GM12878 (cell line): ENCODE data around the gene CYB5R3. TPM values are rescaled to one million over a fixed set of nuclear protein-coding genes. Genes with fewer than 3 reads are reported as not detected.

Source experiments
- ATAC-seq: fragments of 200-7000 bp; cut with Tn5 transposase; 3 replicates; pipeline ENCODE4 v1.9.1; 2020; ENCODE audit warnings: mild to moderate bottlenecking, moderate library complexity
- BruUV-seq: library from RNA; stranded (reverse); fragments of 400-500 nt; replicated peaks from 2 replicates; lab custom pipeline; 2021; lab: Mats Ljungman, UMichigan
- CTCF ChIA-PET: fragments of 300-600 bp; sonication (Branson Sonifier 250); formaldehyde crosslinking; extraction: SDS; loops from one replicate; lab custom pipeline; 2021; ENCODE audit warnings: inconsistent platforms; lab: Yijun Ruan, JAX
- POLR2A ChIA-PET: fragments of 350-600 bp; formaldehyde crosslinking; extraction: SDS; loops from one replicate; lab custom pipeline; 2021; ENCODE audit warnings: inconsistent platforms; lab: Charles Lee
- RAD21 ChIA-PET: fragments of 300-600 bp; sonication (Branson Sonifier 250); formaldehyde crosslinking; loops from one replicate; lab custom pipeline; 2023; ENCODE audit warnings: antibody characterized with exemption; ENCODE audit not compliant: unreplicated experiment; lab: Charles Lee
- SMC1A ChIA-PET: fragments of 300-600 bp; sonication (Branson Sonifier 250); formaldehyde crosslinking; loops from one replicate; lab custom pipeline; 2023; ENCODE audit not compliant: unreplicated experiment, uncharacterized antibody; lab: Charles Lee
- DNase-seq: peaks from one replicate; pipeline ENCODE4 v3.0.0-alpha.2; 2011; ENCODE audit warnings: low read depth, low spot score
- FAIRE-seq: peaks from 3 replicates; lab custom pipeline; 2011; peaks lifted over from hg19 to GRCh38; lab: Jason Lieb, UNC
- H2AFZ ChIP-seq: 2 replicates; pipeline ENCODE4 v1.6.0; 2011; ENCODE audit warnings: low read depth, low read length, control low read depth; ENCODE audit not compliant: control insufficient read depth
- H3K27ac ChIP-seq: 2 replicates; pipeline ENCODE4 v1.5.1; 2011; ENCODE audit warnings: control low read depth; ENCODE audit not compliant: control insufficient read depth, insufficient read depth
- H3K27me3 ChIP-seq, 2 experiments: replicated peaks in 1 of 2; 2 replicates each; pipeline versions ENCODE4 v1.6.0 to v1.6.1; 2011; ENCODE audit warnings: low read length in 1 of 2; ENCODE audit not compliant: control insufficient read depth in 2 of 2, insufficient read depth in 2 of 2
- H3K36me3 ChIP-seq, 2 experiments: 2 replicates each; pipeline ENCODE4 v1.5.1; 2011; ENCODE audit warnings: low read length in 1 of 2; ENCODE audit not compliant: control insufficient read depth in 2 of 2, insufficient read depth in 2 of 2
- H3K4me1 ChIP-seq: 2 replicates; pipeline ENCODE4 v1.6.1; 2011; ENCODE audit warnings: mild to moderate bottlenecking, low read length, moderate library complexity, mixed read lengths; ENCODE audit not compliant: control insufficient read depth, insufficient read depth
- H3K4me2 ChIP-seq: 2 replicates; pipeline ENCODE4 v1.6.0; 2011; ENCODE audit warnings: control low read depth; ENCODE audit not compliant: control insufficient read depth, insufficient read depth
- H3K4me3 ChIP-seq: fragments of 200-600 bp; sonication (generic); 2 replicates; pipeline ENCODE4 v1.5.1; 2016
- H3K79me2 ChIP-seq: 2 replicates; pipeline ENCODE4 v1.6.0; 2011; ENCODE audit warnings: low read length; ENCODE audit not compliant: control insufficient read depth, insufficient read depth
- H3K9ac ChIP-seq: 2 replicates; pipeline ENCODE4 v1.8.0; 2011; ENCODE audit warnings: low read length, control low read depth, mixed read lengths; ENCODE audit not compliant: control insufficient read depth, insufficient read depth
- H3K9me3 ChIP-seq: replicated peaks from 3 replicates; pipeline ENCODE4 v1.5.1; 2011; ENCODE audit warnings: mild to moderate bottlenecking, low read length; ENCODE audit not compliant: control insufficient read depth, insufficient read depth
- H4K20me1 ChIP-seq: 2 replicates; pipeline ENCODE4 v1.6.0; 2011; ENCODE audit not compliant: control insufficient read depth, insufficient read depth
- ESRRA ChIP-seq: IDR thresholded peaks from 2 replicates; pipeline ENCODE4 v1.6.1; 2012; ENCODE audit warnings: mild to moderate bottlenecking, low read length, improper control_type of control experiment
- EZH2 ChIP-seq: IDR thresholded peaks from 2 replicates; pipeline ENCODE4 v1.6.1; 2012; ENCODE audit warnings: low read depth, mild to moderate bottlenecking, control low read depth, inconsistent platforms, low read length, borderline replicate concordance; ENCODE audit not compliant: control insufficient read depth
- LARP7 ChIP-seq: fragments of 450-650 bp; IDR thresholded peaks from 2 replicates; pipeline ENCODE4 v1.6.1; 2017; ENCODE audit warnings: mild to moderate bottlenecking
- NFYB ChIP-seq: IDR thresholded peaks from 2 replicates; pipeline ENCODE4 v1.6.1; 2011; ENCODE audit warnings: low read depth, mild to moderate bottlenecking, low read length, improper control_type of control experiment, moderate library complexity; ENCODE audit not compliant: insufficient read depth
- STAT3 ChIP-seq: IDR thresholded peaks from 2 replicates; pipeline ENCODE4 v1.6.1; 2011; ENCODE audit warnings: low read depth, low read length, improper control_type of control experiment
- WRNIP1 ChIP-seq: IDR thresholded peaks from 2 replicates; pipeline ENCODE4 v1.6.1; 2011; ENCODE audit warnings: low read depth, low read length, improper control_type of control experiment, borderline replicate concordance
- WGBS: methylation state at CpG from one replicate; pipeline ENCODE4 v1.1.6; 2016; ENCODE audit warnings: low lambda C conversion rate; ENCODE audit not compliant: insufficient replicate concordance, insufficient coverage; ENCODE audit errors: missing lambda C conversion rate; 5-methylcytosine and 5-hydroxymethylcytosine counted together
- in situ Hi-C: fragments of 300-500 bp; cut with MboI; formaldehyde crosslinking; loops from 9 replicates; pipeline ENCODE4 v1.14.3; 2018; ENCODE audit warnings: mixed read lengths
- intact Hi-C: fragments of 100-400 bp; cut with micrococcal nuclease; formaldehyde crosslinking; loops from one replicate; pipeline ENCODE4 v1.14.2; 2022; ENCODE audit not compliant: unreplicated experiment
- polyA plus RNA-seq, 11 experiments: library from polyadenylated mRNA; depleted of rRNA in 4 of 11; unstranded in 6 of 11; stranded (reverse) in 5 of 11; fragments of >200 nt; fragmentation: Nextera tagmentation in 4 of 11; fragmentation: Illumina TruSeq in 1 of 11; extraction: Ambion mirVana in 4 of 11; extraction: Trizol in 1 of 11; gene quantifications; 1 replicate in 1 of 11; 2 replicates in 10 of 11; pipeline versions ENCODE4 v1.2.1 to v1.2.3, GENCODE V29; 2011 to 2016; ENCODE audit warnings: inconsistent platforms in 2 of 11, missing spikeins in 2 of 11, low read depth in 1 of 11
- total RNA-seq, 4 experiments: library from RNA; depleted of rRNA in 3 of 4; stranded (reverse); fragments of >200 nt in 3 of 4; fragmentation: Illumina TruSeq in 1 of 4; extraction: Trizol in 1 of 4; gene quantifications; 2 replicates each; pipeline versions ENCODE4 v1.2.1 to v1.2.3, GENCODE V29; 2013 to 2021
- TF ChIP-seq, protein P1 (sequence below): fragments of 450-650 bp; IDR thresholded peaks from 2 replicates; pipeline ENCODE4 v1.6.1; 2017; ENCODE audit warnings: borderline replicate concordance
- TF ChIP-seq, protein P2 (sequence below): IDR thresholded peaks from 2 replicates; pipeline ENCODE4 v1.6.1; 2011; ENCODE audit warnings: borderline replicate concordance, low read depth, mild to moderate bottlenecking, moderate library complexity, mixed read lengths, low read length; ENCODE audit not compliant: insufficient read depth; ENCODE audit errors: extremely low read length
- TF ChIP-seq, protein P3 (sequence below): fragments of 150-350 bp; IDR thresholded peaks from 2 replicates; pipeline ENCODE4 v1.6.1; 2016; ENCODE audit warnings: low read depth, low read length
- TF ChIP-seq, protein P4 (sequence below), 3 experiments: IDR thresholded peaks in 2 of 3; conservative IDR thresholded peaks in 1 of 3; 2 replicates each; pipeline ENCODE4 v1.5.1; 2011; ENCODE audit warnings: low read depth in 3 of 3, low read length in 3 of 3, mild to moderate bottlenecking in 3 of 3, control low read depth in 2 of 3, moderate library complexity in 2 of 3, inconsistent platforms in 1 of 3, mixed read lengths in 1 of 3; ENCODE audit not compliant: control insufficient read depth in 2 of 3, insufficient read depth in 1 of 3; ENCODE audit errors: extremely low read depth in 1 of 3

Gene CYB5R3
- total and polyA plus RNA-seq, 10 of the 15 experiments (the other 5 are each of a cell fraction or from before 2014, with no cell fraction given) = 2.0 to 119 (median 67.8) TPM

DNA sequence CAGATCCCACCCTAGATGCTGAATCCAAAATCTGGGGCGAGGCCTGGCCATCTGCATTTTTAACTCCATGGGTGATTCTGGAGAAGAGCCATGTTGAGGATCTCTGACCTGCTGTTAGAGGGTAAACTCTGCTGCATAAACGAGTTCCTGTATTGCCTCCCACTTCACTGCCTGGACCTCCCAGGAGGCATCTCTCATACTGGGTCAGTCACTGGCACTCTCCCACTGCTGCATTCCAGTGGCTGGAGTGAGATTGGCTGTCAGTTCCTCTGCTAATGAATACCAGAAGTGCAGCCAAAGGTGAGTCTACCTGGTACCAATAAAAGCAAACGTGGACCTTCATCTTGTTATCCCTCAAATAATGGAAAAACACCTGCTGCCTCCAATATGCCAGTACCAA is 44.8 kb downstream of the CYB5R3 start:
- SMC1A ChIA-PET = no interaction called here
- POLR2A ChIA-PET = no interaction called here
- no peak for DNase-seq
- in situ Hi-C loops = no loop called here
- intact Hi-C loops = no loop called here
- RAD21 ChIA-PET = no interaction called here
- H4K20me1 ChIP-seq = peaks cover 12% of the 10 kb centered on the region; the same call in 1 of the 2 replicates
- no peak overlapping the region for H2AFZ ChIP-seq
- peaks cover 35% of the 10 kb centered on the region for H3K79me2 ChIP-seq
- no peaks in the 10 kb centered on the region for H3K27me3 ChIP-seq
- H3K27ac ChIP-seq = no peak overlapping the region
- CTCF ChIA-PET = no interaction called here
- WGBS = 42% methylated on average over 3 of the region's 3 CpGs
- ATAC-seq = no peak
- BruUV-seq = no TSS peak
- no peak overlapping the region for H3K4me2 ChIP-seq
- TF ChIP-seq, protein P1, sequence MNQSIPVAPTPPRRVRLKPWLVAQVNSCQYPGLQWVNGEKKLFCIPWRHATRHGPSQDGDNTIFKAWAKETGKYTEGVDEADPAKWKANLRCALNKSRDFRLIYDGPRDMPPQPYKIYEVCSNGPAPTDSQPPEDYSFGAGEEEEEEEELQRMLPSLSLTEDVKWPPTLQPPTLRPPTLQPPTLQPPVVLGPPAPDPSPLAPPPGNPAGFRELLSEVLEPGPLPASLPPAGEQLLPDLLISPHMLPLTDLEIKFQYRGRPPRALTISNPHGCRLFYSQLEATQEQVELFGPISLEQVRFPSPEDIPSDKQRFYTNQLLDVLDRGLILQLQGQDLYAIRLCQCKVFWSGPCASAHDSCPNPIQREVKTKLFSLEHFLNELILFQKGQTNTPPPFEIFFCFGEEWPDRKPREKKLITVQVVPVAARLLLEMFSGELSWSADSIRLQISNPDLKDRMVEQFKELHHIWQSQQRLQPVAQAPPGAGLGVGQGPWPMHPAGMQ = no peak
- TF ChIP-seq, protein P2, sequence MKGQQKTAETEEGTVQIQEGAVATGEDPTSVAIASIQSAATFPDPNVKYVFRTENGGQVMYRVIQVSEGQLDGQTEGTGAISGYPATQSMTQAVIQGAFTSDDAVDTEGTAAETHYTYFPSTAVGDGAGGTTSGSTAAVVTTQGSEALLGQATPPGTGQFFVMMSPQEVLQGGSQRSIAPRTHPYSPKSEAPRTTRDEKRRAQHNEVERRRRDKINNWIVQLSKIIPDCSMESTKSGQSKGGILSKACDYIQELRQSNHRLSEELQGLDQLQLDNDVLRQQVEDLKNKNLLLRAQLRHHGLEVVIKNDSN = no peak
- no peak for TF ChIP-seq LARP7
- TF ChIP-seq STAT3 = no peak
- TF ChIP-seq, protein P3, sequence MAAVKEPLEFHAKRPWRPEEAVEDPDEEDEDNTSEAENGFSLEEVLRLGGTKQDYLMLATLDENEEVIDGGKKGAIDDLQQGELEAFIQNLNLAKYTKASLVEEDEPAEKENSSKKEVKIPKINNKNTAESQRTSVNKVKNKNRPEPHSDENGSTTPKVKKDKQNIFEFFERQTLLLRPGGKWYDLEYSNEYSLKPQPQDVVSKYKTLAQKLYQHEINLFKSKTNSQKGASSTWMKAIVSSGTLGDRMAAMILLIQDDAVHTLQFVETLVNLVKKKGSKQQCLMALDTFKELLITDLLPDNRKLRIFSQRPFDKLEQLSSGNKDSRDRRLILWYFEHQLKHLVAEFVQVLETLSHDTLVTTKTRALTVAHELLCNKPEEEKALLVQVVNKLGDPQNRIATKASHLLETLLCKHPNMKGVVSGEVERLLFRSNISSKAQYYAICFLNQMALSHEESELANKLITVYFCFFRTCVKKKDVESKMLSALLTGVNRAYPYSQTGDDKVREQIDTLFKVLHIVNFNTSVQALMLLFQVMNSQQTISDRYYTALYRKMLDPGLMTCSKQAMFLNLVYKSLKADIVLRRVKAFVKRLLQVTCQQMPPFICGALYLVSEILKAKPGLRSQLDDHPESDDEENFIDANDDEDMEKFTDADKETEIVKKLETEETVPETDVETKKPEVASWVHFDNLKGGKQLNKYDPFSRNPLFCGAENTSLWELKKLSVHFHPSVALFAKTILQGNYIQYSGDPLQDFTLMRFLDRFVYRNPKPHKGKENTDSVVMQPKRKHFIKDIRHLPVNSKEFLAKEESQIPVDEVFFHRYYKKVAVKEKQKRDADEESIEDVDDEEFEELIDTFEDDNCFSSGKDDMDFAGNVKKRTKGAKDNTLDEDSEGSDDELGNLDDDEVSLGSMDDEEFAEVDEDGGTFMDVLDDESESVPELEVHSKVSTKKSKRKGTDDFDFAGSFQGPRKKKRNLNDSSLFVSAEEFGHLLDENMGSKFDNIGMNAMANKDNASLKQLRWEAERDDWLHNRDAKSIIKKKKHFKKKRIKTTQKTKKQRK = no peak
- TF ChIP-seq NFYB = no peak
- TF ChIP-seq EZH2 = no peak
- no peak for TF ChIP-seq ESRRA
- TF ChIP-seq, protein P4, sequence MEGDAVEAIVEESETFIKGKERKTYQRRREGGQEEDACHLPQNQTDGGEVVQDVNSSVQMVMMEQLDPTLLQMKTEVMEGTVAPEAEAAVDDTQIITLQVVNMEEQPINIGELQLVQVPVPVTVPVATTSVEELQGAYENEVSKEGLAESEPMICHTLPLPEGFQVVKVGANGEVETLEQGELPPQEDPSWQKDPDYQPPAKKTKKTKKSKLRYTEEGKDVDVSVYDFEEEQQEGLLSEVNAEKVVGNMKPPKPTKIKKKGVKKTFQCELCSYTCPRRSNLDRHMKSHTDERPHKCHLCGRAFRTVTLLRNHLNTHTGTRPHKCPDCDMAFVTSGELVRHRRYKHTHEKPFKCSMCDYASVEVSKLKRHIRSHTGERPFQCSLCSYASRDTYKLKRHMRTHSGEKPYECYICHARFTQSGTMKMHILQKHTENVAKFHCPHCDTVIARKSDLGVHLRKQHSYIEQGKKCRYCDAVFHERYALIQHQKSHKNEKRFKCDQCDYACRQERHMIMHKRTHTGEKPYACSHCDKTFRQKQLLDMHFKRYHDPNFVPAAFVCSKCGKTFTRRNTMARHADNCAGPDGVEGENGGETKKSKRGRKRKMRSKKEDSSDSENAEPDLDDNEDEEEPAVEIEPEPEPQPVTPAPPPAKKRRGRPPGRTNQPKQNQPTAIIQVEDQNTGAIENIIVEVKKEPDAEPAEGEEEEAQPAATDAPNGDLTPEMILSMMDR (IDR thresholded peaks at IDR 0.05 in 2 of 3, conservative IDR thresholded peaks at IDR 0.05 in 1 of 3; ENCODE audit: control insufficient read depth in 2 of 3, extremely low read depth in 1 of 3, insufficient read depth in 1 of 3, low read depth in 3 of 3, low read length in 3 of 3) = no peak
- no peak for TF ChIP-seq WRNIP1
- TF ChIP-seq, all 136 proteins: peak for 0
- FAIRE-seq = no peak
- H3K4me3 ChIP-seq = no peak overlapping the region
- H3K4me1 ChIP-seq = no peaks in the 10 kb centered on the region
- H3K9me3 ChIP-seq = no peaks in the 10 kb centered on the region
- peaks cover 24 to 29% of the 10 kb centered on the region in 2 experiments for H3K36me3 ChIP-seq
- H3K9ac ChIP-seq = no peak overlapping the region
